Neutrophil (primary cell): ENCODE results near the gene KCNG4.
"Not testable (repeated sequence)": the region's sequence is repeated elsewhere in the genome, so short reads cannot be mapped to it uniquely, and the experiment has no call there.

Source experiments
- H3K27ac ChIP-seq: fragments of 200-600 bp; sonication (generic); 2 replicates; pipeline ENCODE4 v1.5.1; 2016; ENCODE audit warnings: mild to moderate bottlenecking, moderate library complexity
- H3K27me3 ChIP-seq: fragments of 200-600 bp; sonication (generic); 2 replicates; pipeline ENCODE4 v1.6.0; 2016; ENCODE audit warnings: mild to moderate bottlenecking
- H3K36me3 ChIP-seq: fragments of 200-600 bp; sonication (generic); 2 replicates; pipeline ENCODE4 v1.5.1; 2017
- H3K4me1 ChIP-seq, 2 experiments: fragments of 200-600 bp in 1 of 2; sonication (generic) in 1 of 2; 1 replicate in 1 of 2; 2 replicates in 1 of 2; pipeline versions ENCODE4 v1.5.1 to v1.6.1; 2013 to 2016; ENCODE audit warnings: low read depth in 1 of 2, low read length in 1 of 2, mild to moderate bottlenecking in 1 of 2, moderate library complexity in 1 of 2; ENCODE audit not compliant: control insufficient read depth in 1 of 2, insufficient read depth in 1 of 2
- H3K4me3 ChIP-seq, 2 experiments: fragments of 200-600 bp in 1 of 2; sonication (generic) in 1 of 2; 1 replicate in 1 of 2; 2 replicates in 1 of 2; pipeline ENCODE4 v1.5.1; 2013 to 2016; ENCODE audit warnings: low read depth in 1 of 2, low read length in 1 of 2, mild to moderate bottlenecking in 1 of 2, moderate library complexity in 1 of 2
- H3K9me3 ChIP-seq: fragments of 200-600 bp; sonication (generic); 2 replicates; pipeline ENCODE4 v1.5.1; 2016
- CTCF ChIP-seq: fragments of 200-600 bp; sonication (generic); IDR thresholded peaks from 2 replicates; pipeline ENCODE4 v1.5.1; 2016; ENCODE audit warnings: antibody characterized with exemption

KCNG4 gene

GRCh38 chr16:84225126-84225525 is 14.7 kb downstream of the KCNG4 start:
- TF ChIP-seq CTCF = no peak
- Histone ChIP-seq H3K27me3 (peaks cover 14% of the 10 kb centered on the region), H3K36me3 (no peaks in the 10 kb centered on the region), H3K27ac (no peak overlapping the region), H3K4me1 (no peaks in the 10 kb centered on the region), H3K4me3 (no peak overlapping the region), H3K9me3 (no peaks in the 10 kb centered on the region)

GRCh38 chr16:84224554-84224953 is 15.3 kb downstream of the KCNG4 start:
- H3K27ac ChIP-seq = no peak overlapping the region
- peaks cover 14% of the 10 kb centered on the region for H3K27me3 ChIP-seq
- no peaks in the 10 kb centered on the region for H3K4me1 ChIP-seq
- H3K4me3 ChIP-seq = no peak overlapping the region
- no peaks in the 10 kb centered on the region for H3K9me3 ChIP-seq
- TF ChIP-seq CTCF = no peak
- H3K36me3 ChIP-seq = no peaks in the 10 kb centered on the region

- TF ChIP-seq CTCF = no peak
- no peaks in the 10 kb centered on the region for H3K4me1 ChIP-seq
- no peaks in the 10 kb centered on the region for H3K36me3 ChIP-seq
- no peak overlapping the region for H3K4me3 ChIP-seq
- H3K9me3 ChIP-seq = no peaks in the 10 kb centered on the region
- peaks cover 9% of the 10 kb centered on the region for H3K27me3 ChIP-seq
- no peak overlapping the region for H3K27ac ChIP-seq
Measured at GRCh38 chr16:84223456-84223855, 16.4 kb downstream of the KCNG4 start.

GRCh38 chr16:84220851-84221250 is 19.0 kb downstream of the KCNG4 start:
- no peaks in the 10 kb centered on the region for H3K27me3 ChIP-seq
- H3K36me3 ChIP-seq = no peaks in the 10 kb centered on the region
- no peak overlapping the region for H3K4me3 ChIP-seq
- H3K4me1 ChIP-seq = no peaks in the 10 kb centered on the region
- TF ChIP-seq CTCF = no peak
- no peak overlapping the region for H3K27ac ChIP-seq
- no peaks in the 10 kb centered on the region for H3K9me3 ChIP-seq

GRCh38 chr16:84218956-84219355 is 20.9 kb downstream of the KCNG4 start:
- H3K4me3 ChIP-seq = no peak overlapping the region
- H3K36me3 ChIP-seq = no peaks in the 10 kb centered on the region
- H3K27me3 ChIP-seq = no peaks in the 10 kb centered on the region
- no peak for TF ChIP-seq CTCF
- H3K9me3 ChIP-seq = no peaks in the 10 kb centered on the region
- no peaks in the 10 kb centered on the region for H3K4me1 ChIP-seq
- no peak overlapping the region for H3K27ac ChIP-seq

GRCh38 chr16:84218176-84218823 is 21.5 kb downstream of the KCNG4 start:
- Histone ChIP-seq H3K9me3 (no peaks in the 10 kb centered on the region), H3K36me3 (no peaks in the 10 kb centered on the region), H3K4me3 (no peak overlapping the region), H3K27ac (no peak overlapping the region), H3K4me1 (no peaks in the 10 kb centered on the region), H3K27me3 (no peaks in the 10 kb centered on the region)
- no peak for TF ChIP-seq CTCF

- not testable (repeated sequence) for H3K27ac ChIP-seq, H3K4me3 ChIP-seq, H3K36me3 ChIP-seq, H3K27me3 ChIP-seq, H3K9me3 ChIP-seq, H3K4me1 ChIP-seq
Measured at GRCh38 chr16:84216144-84216543, 23.7 kb downstream of the KCNG4 start.
